HG03135 (cell line): ENCODE data around the gene PKP3.
"Not testable (repeated sequence)": the region's sequence is repeated elsewhere in the genome, so short reads cannot be mapped to it uniquely, and the experiment has no call there.

Source experiments
- ATAC-seq: cut with Tn5 transposase; IDR thresholded peaks from one replicate; pipeline ENCODE4 v1.9.1; 2021; ENCODE audit warnings: mild to moderate bottlenecking, moderate library complexity; ENCODE audit not compliant: unreplicated experiment

The PKP3 gene

GRCh38 chr11:409600-410483, 15.8 kb downstream of the PKP3 start:
- ATAC-seq: no peak

GRCh38 chr11:410711-411110, 16.7 kb downstream of the PKP3 start:
- ATAC-seq: not testable (repeated sequence)

- not testable (repeated sequence) for ATAC-seq
Observed at GRCh38 chr11:411520-411919, 17.5 kb downstream of the PKP3 start.

GRCh38 chr11:412641-413119, 18.7 kb downstream of the PKP3 start:
- no peak for ATAC-seq

GRCh38 chr11:413120-414081, 19.4 kb downstream of the PKP3 start:
- ATAC-seq: no peak

GRCh38 chr11:414318-414857, 20.4 kb downstream of the PKP3 start:
- no peak for ATAC-seq

- ATAC-seq: no peak
Observed at GRCh38 chr11:415640-416041, 21.6 kb downstream of the PKP3 start.

GRCh38 chr11:416051-416756, 22.2 kb downstream of the PKP3 start:
- ATAC-seq: no peak

GRCh38 chr11:416757-417621, 23.0 kb downstream of the PKP3 start:
- ATAC-seq: no peak

GRCh38 chr11:417652-418342, 23.8 kb downstream of the PKP3 start:
- ATAC-seq: no peak

GRCh38 chr11:418343-419247, 24.6 kb downstream of the PKP3 start:
- no peak for ATAC-seq

- ATAC-seq: no peak
Observed at GRCh38 chr11:419248-420005, 25.4 kb downstream of the PKP3 start.

- no peak for ATAC-seq
Observed at GRCh38 chr11:420054-420910, 26.3 kb downstream of the PKP3 start.

- no peak for ATAC-seq
Observed at GRCh38 chr11:420911-421321, 26.9 kb downstream of the PKP3 start.

GRCh38 chr11:422249-422656, 28.2 kb downstream of the PKP3 start:
- ATAC-seq: no peak

- no peak for ATAC-seq
Observed at GRCh38 chr11:424232-424631, 30.2 kb downstream of the PKP3 start.
